Measurements from ENCODE around the gene NAT16.

The NAT16 gene

DNA sequence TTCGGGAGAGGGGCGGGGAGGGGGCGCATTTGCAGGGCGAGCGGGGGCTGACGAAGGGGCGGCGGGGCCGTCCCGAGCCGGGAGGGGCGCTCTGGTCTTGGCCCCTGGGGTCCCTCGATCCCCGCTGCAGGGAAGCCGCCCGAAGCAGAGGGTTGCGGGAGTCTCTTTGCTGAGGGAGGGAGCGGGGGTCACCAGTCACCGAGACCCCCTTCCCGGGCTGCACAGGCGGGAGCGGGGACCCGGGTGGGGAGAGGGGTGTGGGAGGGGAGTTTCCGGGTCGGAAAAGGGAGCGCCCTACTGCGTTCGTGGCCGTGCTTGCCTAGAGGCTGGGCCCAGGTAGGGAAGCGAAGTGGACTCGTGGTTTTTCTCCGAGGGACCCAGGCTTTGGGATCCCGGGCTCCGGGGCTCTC is 25.4 kb downstream of the NAT16 start:
- peak overlapping the region in 1 of 2 experiments; percentile 42 for H3K4ac ChIP-seq (ENCODE audit: low read depth in 1 of 2, low read length in 2 of 2)

GRCh38 chr7:101153969-101154692 is 26.0 kb downstream of the NAT16 start, which contains the start of gene AP1S1:
Gene AP1S1, plus strand, starts transcription at chr7:101154476. Its CDS starts 39 bp downstream, at chr7:101154515.
- Histone ChIP-seq H2AFZ (ENCODE audit: low read depth, low read length) (peak within 1 kb of the TSS; percentile 29), H4K91ac (ENCODE audit: low read length) (peak within 1 kb of the TSS; percentile 70), H3K14ac (ENCODE audit: low read length in 2 of 2) (peak within 1 kb of the TSS; percentile 57 to 90), H3K23ac (ENCODE audit: low read length in 2 of 2) (peak within 1 kb of the TSS in 1 of 2 experiments; percentile 23), H3K27me3 (ENCODE audit: control insufficient read depth in 1 of 2, insufficient read depth in 1 of 2, low read length in 2 of 2) (peaks cover 0 to 9% of the 10 kb centered on the region in 2 experiments), H2BK12ac (ENCODE audit: low read length in 2 of 2) (peak within 1 kb of the TSS in 1 of 2 experiments; percentile 43), H3K4me3 (ENCODE audit: insufficient read depth in 1 of 2, low read depth in 1 of 2, low read length in 2 of 2) (peak within 1 kb of the TSS; percentile 84 to 90), H3K4me2 (ENCODE audit: low read length, poor library complexity, severe bottlenecking) (peak within 1 kb of the TSS; percentile 86), H3K27ac (ENCODE audit: low read length, poor library complexity, severe bottlenecking) (peak within 1 kb of the TSS; percentile 33), H3K79me1 (replicated peaks; ENCODE audit: low read length, poor library complexity, severe bottlenecking) (peaks cover 21% of the 10 kb centered on the region), H2BK120ac (ENCODE audit: low read depth, low read length) (peak within 1 kb of the TSS; percentile 54), H3K4ac (ENCODE audit: low read depth in 1 of 2, low read length in 2 of 2) (peak within 1 kb of the TSS in 1 of 2 experiments; percentile 42), H4K8ac (ENCODE audit: low read length) (peak within 1 kb of the TSS; percentile 52), H3K18ac (ENCODE audit: low read depth in 1 of 2, low read length in 2 of 2) (peak within 1 kb of the TSS; percentile 79 to 82), H3K9ac (ENCODE audit: low read length) (peak within 1 kb of the TSS; percentile 93), H3K36me3 (ENCODE audit: control insufficient read depth in 1 of 2, insufficient read depth in 2 of 2, low read depth in 1 of 2, low read length in 2 of 2) (peaks cover 24 to 27% of the 10 kb centered on the region in 2 experiments), H2BK15ac (ENCODE audit: low read depth, poor library complexity, severe bottlenecking) (peak within 1 kb of the TSS; percentile 89), H3K4me1 (ENCODE audit: control insufficient read depth, insufficient read depth, low read depth, low read length) (peaks cover 16% of the 10 kb centered on the region), H2AK5ac (ENCODE audit: low read length, severe bottlenecking) (peak within 1 kb of the TSS; percentile 43), H3K9me3 (ENCODE audit: control insufficient read depth, low read length) (no peaks in the 10 kb centered on the region), H2BK5ac (ENCODE audit: low read depth, low read length, poor library complexity, severe bottlenecking) (peak within 1 kb of the TSS; percentile 81)
- WGBS: 7% methylated on average over 43 of the region's 51 CpGs
- peak; percentile 91 for DNase-seq

More for the DNA sequence above, 25.4 kb downstream of the NAT16 start:
- Histone ChIP-seq H4K91ac (ENCODE audit: low read length) (peak overlapping the region; percentile 70), H2BK15ac (ENCODE audit: low read depth, poor library complexity, severe bottlenecking) (peak overlapping the region; percentile 89), H4K8ac (ENCODE audit: low read length) (peak overlapping the region; percentile 52), H2AK5ac (ENCODE audit: low read length, severe bottlenecking) (no peak overlapping the region), H3K9me3 (ENCODE audit: control insufficient read depth, low read length) (no peaks in the 10 kb centered on the region), H3K27ac (ENCODE audit: low read length, poor library complexity, severe bottlenecking) (peak overlapping the region; percentile 25), H3K23ac (ENCODE audit: low read length in 2 of 2) (peak overlapping the region in 1 of 2 experiments; percentile 23), H3K36me3 (ENCODE audit: control insufficient read depth in 1 of 2, insufficient read depth in 2 of 2, low read depth in 1 of 2, low read length in 2 of 2) (peaks cover 28 to 31% of the 10 kb centered on the region in 2 experiments), H3K4me1 (ENCODE audit: control insufficient read depth, insufficient read depth, low read depth, low read length) (peaks cover 20% of the 10 kb centered on the region), H3K4me2 (ENCODE audit: low read length, poor library complexity, severe bottlenecking) (peak overlapping the region; percentile 86), H3K9ac (ENCODE audit: low read length) (peak overlapping the region; percentile 93), H2BK120ac (ENCODE audit: low read depth, low read length) (peak overlapping the region; percentile 54), H3K79me1 (replicated peaks; ENCODE audit: low read length, poor library complexity, severe bottlenecking) (peaks cover 21% of the 10 kb centered on the region), H3K4me3 (ENCODE audit: insufficient read depth in 1 of 2, low read depth in 1 of 2, low read length in 2 of 2) (peak overlapping the region; percentile 84 to 90), H3K18ac (ENCODE audit: low read depth in 1 of 2, low read length in 2 of 2) (peak overlapping the region; percentile 79 to 82), H3K14ac (ENCODE audit: low read length in 2 of 2) (peak overlapping the region in 1 of 2 experiments; percentile 90), H2BK5ac (ENCODE audit: low read depth, low read length, poor library complexity, severe bottlenecking) (peak overlapping the region; percentile 81), H2BK12ac (ENCODE audit: low read length in 2 of 2) (no peak overlapping the region), H3K27me3 (ENCODE audit: control insufficient read depth in 1 of 2, insufficient read depth in 1 of 2, low read length in 2 of 2) (peaks cover 0 to 4% of the 10 kb centered on the region in 2 experiments), H2AFZ (ENCODE audit: low read depth, low read length) (peak overlapping the region; percentile 29)
- 1% methylated on average over 32 of the region's 34 CpGs for WGBS
- DNase-seq: no peak

DNA sequence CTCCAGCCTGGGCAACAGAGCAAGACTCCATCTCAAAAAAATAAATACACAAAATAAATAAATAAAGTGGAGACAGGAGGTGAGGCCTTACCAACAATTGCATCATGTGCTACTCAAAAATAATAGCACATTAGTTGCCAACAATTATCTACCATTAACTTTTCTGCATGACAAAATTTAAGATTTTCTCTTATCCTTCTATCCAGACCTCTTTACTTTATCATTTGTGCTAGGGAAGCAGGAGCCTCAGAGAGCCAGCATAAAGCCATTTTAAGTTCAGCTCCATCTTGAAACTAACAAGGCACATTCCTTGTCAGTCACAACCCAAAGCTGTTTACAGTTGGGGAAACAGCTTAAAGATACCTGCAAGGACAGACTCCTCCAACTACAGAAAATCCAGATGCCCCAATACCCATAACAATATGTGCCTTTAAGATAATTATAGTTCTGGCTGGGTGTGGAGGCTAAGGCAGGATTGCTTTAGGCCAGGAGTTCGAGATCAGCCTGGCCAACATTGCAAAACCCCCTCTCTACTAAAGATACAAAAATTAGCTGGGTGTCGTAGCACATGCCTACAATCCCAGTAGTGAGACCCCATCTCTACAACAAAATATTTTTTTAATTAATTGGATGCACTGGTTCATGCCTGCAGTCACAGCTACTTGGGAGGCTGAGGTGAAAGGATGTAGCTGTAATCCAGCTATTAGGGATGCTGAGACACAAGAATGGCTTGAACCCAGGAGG is 28.0 kb downstream of the NAT16 start:
- 83% methylated on average over 1 of the region's 2 CpGs for WGBS
- Histone ChIP-seq H3K27me3 (ENCODE audit: control insufficient read depth in 1 of 2, insufficient read depth in 1 of 2, low read length in 2 of 2) (peaks cover 0 to 17% of the 10 kb centered on the region in 2 experiments), H3K4me2 (ENCODE audit: low read length, poor library complexity, severe bottlenecking) (no peak overlapping the region), H2AFZ (ENCODE audit: low read depth, low read length) (no peak overlapping the region), H2AK5ac (ENCODE audit: low read length, severe bottlenecking) (no peak overlapping the region), H3K4me1 (ENCODE audit: control insufficient read depth, insufficient read depth, low read depth, low read length) (peaks cover 12% of the 10 kb centered on the region), H3K36me3 (ENCODE audit: control insufficient read depth in 1 of 2, insufficient read depth in 2 of 2, low read depth in 1 of 2, low read length in 2 of 2) (peaks cover 7 to 8% of the 10 kb centered on the region in 2 experiments), H4K8ac (ENCODE audit: low read length) (no peak overlapping the region), H3K4me3 (ENCODE audit: insufficient read depth in 1 of 2, low read depth in 1 of 2, low read length in 2 of 2) (no peak overlapping the region), H2BK12ac (ENCODE audit: low read length in 2 of 2) (no peak overlapping the region), H2BK120ac (ENCODE audit: low read depth, low read length) (no peak overlapping the region), H3K9ac (ENCODE audit: low read length) (no peak overlapping the region), H4K91ac (ENCODE audit: low read length) (no peak overlapping the region), H3K9me3 (ENCODE audit: control insufficient read depth, low read length) (no peaks in the 10 kb centered on the region), H3K23ac (ENCODE audit: low read length in 2 of 2) (no peak overlapping the region), H3K4ac (ENCODE audit: low read depth in 1 of 2, low read length in 2 of 2) (no peak overlapping the region), H3K27ac (ENCODE audit: low read length, poor library complexity, severe bottlenecking) (no peak overlapping the region), H3K79me1 (replicated peaks; ENCODE audit: low read length, poor library complexity, severe bottlenecking) (peaks cover 15% of the 10 kb centered on the region), H2BK15ac (ENCODE audit: low read depth, poor library complexity, severe bottlenecking) (no peak overlapping the region), H3K14ac (ENCODE audit: low read length in 2 of 2) (no peak overlapping the region), H2BK5ac (ENCODE audit: low read depth, low read length, poor library complexity, severe bottlenecking) (no peak overlapping the region), H3K18ac (ENCODE audit: low read depth in 1 of 2, low read length in 2 of 2) (no peak overlapping the region)
- no peak for DNase-seq

Data from mesenchymal stem cell (in vitro differentiated cells and primary cell).